Endothelial cell of umbilical vein (primary cell): ENCODE results near the gene DUOXA2. TPM values are rescaled to one million over a fixed set of nuclear protein-coding genes. Genes with fewer than 3 reads are reported as not detected.

Source experiments
- BruUV-seq: library from RNA; stranded (reverse); fragments of 400-500 nt; replicated peaks from 2 replicates; lab custom pipeline; 2021; lab: Mats Ljungman, UMichigan
- CTCF ChIA-PET: fragments of 300-600, 350-600 bp; sonication (Branson Sonifier 250); formaldehyde crosslinking; loops from one replicate; lab custom pipeline; 2021; ENCODE audit warnings: antibody characterized with exemption, inconsistent platforms; lab: Charles Lee
- POLR2A ChIA-PET: fragments of 300-600, 350-600 bp; sonication (Branson Sonifier 250); formaldehyde crosslinking; loops from one replicate; lab custom pipeline; 2021; ENCODE audit warnings: antibody characterized with exemption, inconsistent platforms; lab: Charles Lee
- DNase-seq: peaks from one replicate; pipeline ENCODE4 v3.0.0-alpha.2; 2011; ENCODE audit warnings: low read depth, low spot score
- FAIRE-seq: peaks from 2 replicates; lab custom pipeline; 2011; peaks lifted over from hg19 to GRCh38; lab: Jason Lieb, UNC
- H2AFZ ChIP-seq: 2 replicates; pipeline ENCODE4 v1.6.0; 2012; ENCODE audit warnings: low read depth, low read length, control low read depth, inconsistent platforms
- H3K27ac ChIP-seq: 2 replicates; pipeline ENCODE4 v1.5.1; 2011; ENCODE audit warnings: low read depth, mild to moderate bottlenecking, control low read depth, low read length, moderate library complexity; ENCODE audit not compliant: insufficient read depth
- H3K27me3 ChIP-seq, 2 experiments: 2 replicates each; pipeline versions ENCODE4 v1.6.0 to v1.6.1; 2011; ENCODE audit warnings: low read length in 2 of 2, mixed read lengths in 1 of 2; ENCODE audit not compliant: control insufficient read depth in 2 of 2, insufficient read depth in 2 of 2
- H3K36me3 ChIP-seq, 2 experiments: 2 replicates in 1 of 2; 3 replicates in 1 of 2; pipeline ENCODE4 v1.5.1; 2011; ENCODE audit warnings: low read length in 2 of 2, mild to moderate bottlenecking in 1 of 2, moderate library complexity in 1 of 2; ENCODE audit not compliant: control insufficient read depth in 2 of 2, insufficient read depth in 2 of 2; ENCODE audit errors: extremely low read depth in 1 of 2
- H3K4me1 ChIP-seq: 3 replicates; pipeline ENCODE4 v1.5.1; 2011; ENCODE audit warnings: mild to moderate bottlenecking, low read length; ENCODE audit not compliant: control insufficient read depth, insufficient read depth; ENCODE audit errors: extremely low read depth
- H3K4me2 ChIP-seq: 2 replicates; pipeline ENCODE4 v1.6.1; 2011; ENCODE audit warnings: low read length, control low read depth, mixed read lengths; ENCODE audit not compliant: insufficient read depth
- H3K4me3 ChIP-seq, 3 experiments: fragments of 200-600 bp in 1 of 3; sonication (generic), shearing (Covaris generic) in 1 of 3; replicated peaks in 1 of 3; 2 replicates each; pipeline ENCODE4 v1.5.1; 2011 to 2016; ENCODE audit warnings: control low read depth in 3 of 3, low read length in 3 of 3, mild to moderate bottlenecking in 2 of 3, inconsistent platforms in 1 of 3, low read depth in 1 of 3, moderate library complexity in 1 of 3; ENCODE audit not compliant: insufficient read depth in 1 of 3
- H3K79me2 ChIP-seq: 2 replicates; pipeline ENCODE4 v1.6.0; 2012; ENCODE audit warnings: low read length, inconsistent platforms; ENCODE audit not compliant: control insufficient read depth, insufficient read depth
- H3K9ac ChIP-seq: replicated peaks from 2 replicates; pipeline ENCODE3; 2011; ENCODE audit warnings: low read length, control low read depth; ENCODE audit not compliant: insufficient read depth; ENCODE audit errors: extremely low read depth
- H3K9me1 ChIP-seq: replicated peaks from 3 replicates; pipeline ENCODE4 v1.6.0; 2011; ENCODE audit warnings: mild to moderate bottlenecking, low read length; ENCODE audit not compliant: control insufficient read depth, insufficient read depth; ENCODE audit errors: extremely low read depth
- H3K9me3 ChIP-seq: replicated peaks from 2 replicates; pipeline ENCODE4 v1.5.1; 2012; ENCODE audit warnings: low read length, inconsistent platforms; ENCODE audit not compliant: control insufficient read depth, insufficient read depth
- H4K20me1 ChIP-seq: replicated peaks from 2 replicates; pipeline ENCODE3; 2011; ENCODE audit warnings: mild to moderate bottlenecking, low read length; ENCODE audit not compliant: control insufficient read depth, insufficient read depth; ENCODE audit errors: extremely low read depth
- CTCF ChIP-seq, 2 donors: IDR thresholded peaks; 1 replicate in 1 of 2; 2 replicates in 1 of 2; pipeline ENCODE4 v1.5.1; 2011; ENCODE audit warnings: low read length in 2 of 2, mild to moderate bottlenecking in 2 of 2, moderate library complexity in 2 of 2, control low read depth in 1 of 2, inconsistent platforms in 1 of 2, low read depth in 1 of 2; ENCODE audit not compliant: insufficient read depth in 1 of 2; ENCODE audit errors: extremely low read depth in 1 of 2
- EZH2 ChIP-seq: IDR thresholded peaks from 2 replicates; pipeline ENCODE4 v1.6.1; 2012; ENCODE audit warnings: borderline replicate concordance, low read depth, mild to moderate bottlenecking, moderate library complexity, low read length, inconsistent platforms; ENCODE audit not compliant: severe bottlenecking
- FOS ChIP-seq: IDR thresholded peaks from 2 replicates; pipeline ENCODE4 v1.6.1; 2011; ENCODE audit warnings: mild to moderate bottlenecking, low read length, moderate library complexity, borderline replicate concordance; ENCODE audit not compliant: insufficient read depth
- JUN ChIP-seq: IDR thresholded peaks from 2 replicates; pipeline ENCODE4 v1.6.1; 2011; ENCODE audit warnings: borderline replicate concordance, low read depth; ENCODE audit not compliant: insufficient read length, insufficient read depth
- MYC ChIP-seq: IDR thresholded peaks from one replicate; pipeline ENCODE4 v1.6.1; 2011; ENCODE audit warnings: mild to moderate bottlenecking, low read depth, low read length
- POLR2A ChIP-seq: IDR thresholded peaks from 2 replicates; pipeline ENCODE4 v1.6.1; 2012; ENCODE audit warnings: low read depth, mild to moderate bottlenecking, control low read depth, low read length
- POLR2AphosphoS5 ChIP-seq: IDR thresholded peaks from 2 replicates; pipeline ENCODE4 v1.6.1; 2012; ENCODE audit warnings: low read depth, mild to moderate bottlenecking, control low read depth, low read length, moderate library complexity; ENCODE audit not compliant: insufficient read depth
- dilution Hi-C: fragments of 300-500 bp; cut with MboI; formaldehyde crosslinking; loops from one replicate; pipeline ENCODE4 v1.15.0; 2019; ENCODE audit warnings: low sequenced_read_pairs; ENCODE audit not compliant: extremely low pct_ligation_motif_present
- intact Hi-C: fragments of 100-400 bp; cut with micrococcal nuclease; formaldehyde crosslinking; loops from one replicate; pipeline ENCODE4 v1.10.0; 2022
- polyA plus RNA-seq, 4 experiments: library from polyadenylated mRNA; depleted of rRNA in 3 of 4; stranded (reverse) in 3 of 4; unstranded in 1 of 4; fragments of >200 nt; gene quantifications; 2 replicates each; pipeline versions ENCODE4 v1.2.1 to v1.2.3, GENCODE V29; 2011 to 2012; ENCODE audit warnings: missing spikeins in 1 of 4
- total RNA-seq: library from RNA; stranded (reverse); gene quantifications from 2 replicates; pipeline ENCODE4 v1.2.3, GENCODE V29; 2021

DUOXA2 gene
- total and polyA plus RNA-seq, 2 donors (not counting 3 experiments of a cell fraction or from before 2014, with no cell fraction given) = not detected

DNA sequence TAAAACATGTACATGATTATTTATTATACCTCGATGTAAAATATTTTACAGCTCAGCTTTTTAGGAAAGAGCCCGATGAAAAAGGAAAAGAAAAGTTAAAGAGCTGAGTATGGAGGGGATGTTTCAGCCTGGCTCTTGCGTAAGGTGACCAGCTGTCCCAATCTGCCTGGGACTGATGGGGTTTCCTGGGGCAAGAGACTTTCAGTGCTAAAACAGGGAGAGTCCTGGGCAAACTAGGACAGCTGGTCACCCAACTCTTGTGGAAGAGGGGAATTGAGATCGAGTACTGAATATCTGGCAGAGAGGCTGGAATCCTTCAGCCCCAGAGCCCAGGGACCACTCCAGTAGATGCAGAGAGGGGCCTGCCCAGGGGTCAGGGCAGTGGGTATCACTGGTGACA is 21.1 kb upstream of the DUOXA2 start:
- H3K27me3 ChIP-seq = peaks cover 19 to 22% of the 10 kb centered on the region in 2 experiments
- dilution Hi-C loops (no loop called here), intact Hi-C loops (no loop called here)
- DNase-seq (no peak), FAIRE-seq (no peak)
- H3K4me2 ChIP-seq = no peak overlapping the region
- no peaks in the 10 kb centered on the region for H3K9me3 ChIP-seq
- no peak overlapping the region for H3K4me3 ChIP-seq
- H4K20me1 ChIP-seq = no peaks in the 10 kb centered on the region
- no peak overlapping the region for H3K27ac ChIP-seq
- H3K4me1 ChIP-seq = no peaks in the 10 kb centered on the region
- POLR2A ChIA-PET = no interaction called here
- no peaks in the 10 kb centered on the region for H3K36me3 ChIP-seq
- no peak for TF ChIP-seq FOS
- TF ChIP-seq CTCF (IDR thresholded peaks at IDR 0.05; ENCODE audit: extremely low read depth in 1 of 2, insufficient read depth in 1 of 2, low read depth in 1 of 2, low read length in 2 of 2) = no peak
- TF ChIP-seq JUN = no peak
- TF ChIP-seq POLR2A = no peak
- TF ChIP-seq POLR2AphosphoS5 = no peak
- no peak for TF ChIP-seq MYC
- TF ChIP-seq EZH2 = no peak
- CTCF ChIA-PET = interaction anchor here (1.8 kb wide), 1 partner anchor 25 kb away, joined by 6 read pairs; no protein-coding TSS in a partner anchor
- H3K9ac ChIP-seq = no peak overlapping the region
- no peaks in the 10 kb centered on the region for H3K79me2 ChIP-seq
- BruUV-seq = no TSS peak
- H3K9me1 ChIP-seq = no peaks in the 10 kb centered on the region
- no peak overlapping the region for H2AFZ ChIP-seq
